Spleen (tissue), 11 donors: Measurements from ENCODE around the gene TBC1D9B. TPM values are rescaled to one million over a fixed set of nuclear protein-coding genes. Genes with fewer than 3 reads are reported as not detected.

ENCODE experiments used
- DNase-seq: peaks from one replicate; pipeline ENCODE4 v3.0.0-alpha.2; 2020
- H3K27ac ChIP-seq, 8 donors: fragments of 200-600 bp; sonication (generic) in 7 of 8; 1 replicate in 4 of 8; 2 replicates in 4 of 8; pipeline versions ENCODE4 v1.5.0 to v1.8.0; 2016 to 2021; ENCODE audit warnings: inconsistent platforms in 4 of 8, mild to moderate bottlenecking in 4 of 8, moderate library complexity in 1 of 8
- H3K27me3 ChIP-seq, 7 donors: fragments of 200-600 bp; sonication (generic) in 6 of 7; replicated peaks in 1 of 7; 1 replicate in 4 of 7; 2 replicates in 3 of 7; pipeline versions ENCODE4 v1.5.0 to v1.8.0; 2016 to 2021; ENCODE audit warnings: inconsistent platforms in 3 of 7, mild to moderate bottlenecking in 1 of 7
- H3K36me3 ChIP-seq, 6 donors: fragments of 200-600 bp; sonication (generic) in 5 of 6; 1 replicate in 4 of 6; 2 replicates in 2 of 6; pipeline versions ENCODE4 v1.5.0 to v1.8.0; 2016 to 2021; ENCODE audit warnings: inconsistent platforms in 2 of 6
- H3K4me1 ChIP-seq, 6 donors: fragments of 200-600 bp; sonication (generic) in 5 of 6; 1 replicate in 3 of 6; 2 replicates in 3 of 6; pipeline versions ENCODE4 v1.5.0 to v1.8.0; 2016 to 2021; ENCODE audit warnings: inconsistent platforms in 3 of 6
- H3K4me3 ChIP-seq, 8 donors: fragments of 200-600 bp; sonication (generic) in 7 of 8; 1 replicate in 4 of 8; 2 replicates in 4 of 8; pipeline versions ENCODE4 v1.5.0 to v1.8.0; 2016 to 2021; ENCODE audit warnings: inconsistent platforms in 4 of 8, mild to moderate bottlenecking in 4 of 8, moderate library complexity in 2 of 8
- H3K9me3 ChIP-seq, 8 donors: fragments of 200-600 bp; sonication (generic) in 7 of 8; 1 replicate in 4 of 8; 2 replicates in 4 of 8; pipeline versions ENCODE4 v1.5.0 to v1.8.0; 2016 to 2021; ENCODE audit warnings: inconsistent platforms in 4 of 8
- CTCF ChIP-seq, 11 experiments: fragments of 200-600 bp in 7 of 11; fragments of 450-650 bp in 4 of 11; sonication (generic) in 4 of 11; IDR thresholded peaks in 8 of 11; conservative IDR thresholded peaks in 3 of 11; 1 replicate in 7 of 11; 2 replicates in 4 of 11; pipeline versions ENCODE4 v1.4.0 to v1.8.0; 2016 to 2021; ENCODE audit warnings: antibody characterized with exemption in 11 of 11, inconsistent platforms in 4 of 11, mild to moderate bottlenecking in 1 of 11
- POLR2A ChIP-seq, 3 donors: fragments of 450-650 bp; IDR thresholded peaks; one replicate each; pipeline ENCODE4 v1.5.1; 2017; ENCODE audit warnings: antibody characterized with exemption in 3 of 3, mild to moderate bottlenecking in 1 of 3
- POLR2AphosphoS5 ChIP-seq, 3 donors: sonication (generic); formaldehyde crosslinking; IDR thresholded peaks; one replicate each; pipeline ENCODE4 v1.5.1; 2017; ENCODE audit warnings: antibody characterized with exemption in 3 of 3
- WGBS, 5 donors: extraction: QIAGEN DNeasy Blood & Tissue Kit in 3 of 5; methylation state at CpG; one replicate each; pipeline versions ENCODE4 v1.1.5 to v1.1.7; 2013 to 2018; 5-methylcytosine and 5-hydroxymethylcytosine counted together
- intact Hi-C: fragments of 100-400 bp; cut with DNase I; formaldehyde crosslinking; loops from one replicate; pipeline ENCODE4 v1.15.0; 2023; ENCODE audit warnings: low total_unique reads
- polyA plus RNA-seq, 3 donors: library from polyadenylated mRNA; stranded (reverse); fragments of 200-250 nt; gene quantifications; one replicate each; pipeline ENCODE4 v1.2.1, GENCODE V29; 2013
- total RNA-seq, 7 donors: library from RNA; depleted of rRNA in 3 of 7; stranded (reverse); fragments of >200 nt in 3 of 7; fragmentation: NEBNext Ultra II Directional in 4 of 7; extraction: Animal tissue kit (Norgen Biotek cat#: 25700) in 4 of 7; gene quantifications; one replicate each; pipeline versions ENCODE4 v1.1.0 to v1.2.1, GENCODE V29; 2016 to 2021
- donor health status: healthy with polysubstance abuse.
- donor health status: DM: no; HTN: no; CAD: no; lungs with moderate emphysema.
- donor health status: DM: no; HTN: no; CAD: no.
- donor health status: Bipolar disorder and iron deficiency.
- donor health status: healthy.
- donor health status: DM: no; HTN: no; CAD: no.
- donor health status: DM: yes; HTN: yes; CAD: no.

Gene TBC1D9B
- total and polyA plus RNA-seq, 10 donors = 29.5 to 140 (median 109) TPM

DNA sequence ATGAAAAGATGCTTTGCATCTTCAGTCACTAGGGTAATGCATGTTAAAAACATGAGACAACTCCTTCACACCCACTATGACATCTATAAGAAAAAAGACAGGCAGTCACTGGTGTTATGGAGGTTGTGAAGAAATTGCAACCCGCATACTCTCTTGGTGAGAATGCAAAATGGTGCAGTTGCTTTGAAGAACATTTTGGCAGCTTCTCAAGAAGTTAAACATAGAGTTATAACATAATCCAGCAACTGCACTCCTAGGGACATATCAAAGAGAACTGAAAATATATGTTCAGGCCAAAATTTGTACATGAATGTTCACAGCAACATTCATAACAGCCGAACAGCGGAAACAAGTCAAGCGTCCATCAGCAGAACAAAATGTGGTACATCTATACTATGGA is 46.3 kb upstream of the TBC1D9B start:
- intact Hi-C loops = no loop called here
- Histone ChIP-seq H3K4me3 (no peak overlapping the region), H3K4me1 (no peaks in the 10 kb centered on the region), H3K27ac (no peak overlapping the region), H3K27me3 (no peaks in the 10 kb centered on the region), H3K9me3 (no peaks in the 10 kb centered on the region), H3K36me3 (peaks cover 0 to 47% (median 10%) of the 10 kb centered on the region in 6 donors)
- TF ChIP-seq POLR2A (IDR thresholded peaks at IDR 0.05) (no peak), CTCF (IDR thresholded peaks at IDR 0.05 in 8 of 11, conservative IDR thresholded peaks at IDR 0.05 in 3 of 11) (no peak), POLR2AphosphoS5 (IDR thresholded peaks at IDR 0.05) (no peak)
- no peak for DNase-seq
- WGBS, 5 donors = 92 to 97% (median 96%) methylated on average over 4 of the region's 4 CpGs

GRCh38 chr5:179936976-179937681 is 29.4 kb upstream of the TBC1D9B start:
- H3K36me3 ChIP-seq = no peaks in the 10 kb centered on the region
- no peaks in the 10 kb centered on the region for H3K27me3 ChIP-seq
- TF ChIP-seq CTCF (IDR thresholded peaks at IDR 0.05 in 8 of 11, conservative IDR thresholded peaks at IDR 0.05 in 3 of 11) = no peak
- TF ChIP-seq POLR2A (IDR thresholded peaks at IDR 0.05) = no peak
- TF ChIP-seq POLR2AphosphoS5 (IDR thresholded peaks at IDR 0.05) = no peak
- intact Hi-C loops = no loop called here
- WGBS, 5 donors = 83 to 97% (median 91%) methylated on average over 13 of the region's 13 CpGs
- no peak overlapping the region for H3K27ac ChIP-seq
- H3K4me1 ChIP-seq = no peaks in the 10 kb centered on the region
- H3K4me3 ChIP-seq = no peak overlapping the region
- no peak for DNase-seq
- H3K9me3 ChIP-seq = no peaks in the 10 kb centered on the region

DNA sequence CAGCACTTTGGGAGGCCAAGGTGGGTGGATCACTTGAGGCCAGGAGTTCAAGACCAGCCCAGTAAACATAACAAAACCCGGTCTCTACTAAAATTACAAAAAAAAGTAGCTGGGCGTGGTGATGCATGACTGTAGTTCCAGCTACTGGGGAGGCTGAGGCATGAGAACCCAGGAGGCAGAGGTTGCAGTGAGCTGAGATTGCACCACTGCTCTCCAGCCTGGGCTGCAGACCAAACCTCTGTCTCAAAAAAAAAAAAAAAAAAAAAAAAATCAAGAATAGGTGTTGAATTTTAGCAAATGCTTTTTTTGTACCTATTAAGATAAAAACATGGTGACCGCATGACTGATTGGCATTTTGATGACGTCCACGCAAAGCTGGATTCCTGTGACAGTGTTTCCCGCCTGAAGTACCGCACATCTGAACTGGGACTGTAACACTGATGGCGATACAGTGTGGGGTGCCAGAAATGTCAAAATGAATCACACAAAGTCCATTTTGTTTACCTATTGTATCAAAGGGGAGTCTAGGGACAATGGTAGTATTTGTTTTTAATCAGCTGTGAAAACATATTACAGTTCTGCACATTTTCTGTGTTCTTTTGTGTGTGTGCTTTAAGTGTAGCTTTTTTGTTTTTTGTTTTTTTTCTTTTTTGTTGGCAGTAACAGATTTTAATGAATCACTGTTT is 23.2 kb upstream of the TBC1D9B start:
- Histone ChIP-seq H3K4me1 (no peaks in the 10 kb centered on the region), H3K9me3 (no peaks in the 10 kb centered on the region), H3K27me3 (no peaks in the 10 kb centered on the region), H3K4me3 (no peak overlapping the region), H3K36me3 (no peaks in the 10 kb centered on the region), H3K27ac (no peak overlapping the region)
- WGBS, 5 donors = 92 to 96% (median 93%) methylated on average over 8 of the region's 8 CpGs
- no peak for DNase-seq
- intact Hi-C loops = no loop called here
- TF ChIP-seq POLR2A (IDR thresholded peaks at IDR 0.05) (no peak), CTCF (IDR thresholded peaks at IDR 0.05 in 8 of 11, conservative IDR thresholded peaks at IDR 0.05 in 3 of 11) (no peak), POLR2AphosphoS5 (IDR thresholded peaks at IDR 0.05) (no peak)

- Histone ChIP-seq H3K9me3 (no peaks in the 10 kb centered on the region), H3K36me3 (no peaks in the 10 kb centered on the region), H3K27me3 (no peaks in the 10 kb centered on the region), H3K4me1 (no peaks in the 10 kb centered on the region), H3K4me3 (no peak overlapping the region), H3K27ac (no peak overlapping the region)
- intact Hi-C loops = no loop called here
- no peak for DNase-seq
- TF ChIP-seq CTCF (IDR thresholded peaks at IDR 0.05 in 8 of 11, conservative IDR thresholded peaks at IDR 0.05 in 3 of 11) (no peak), POLR2AphosphoS5 (IDR thresholded peaks at IDR 0.05) (no peak), POLR2A (IDR thresholded peaks at IDR 0.05) (no peak)
- 68 to 85% (median 82%) methylated on average over 7 of the region's 7 CpGs for WGBS, 5 donors
Measured at GRCh38 chr5:179927824-179928223, 20.1 kb upstream of the TBC1D9B start.
